Measurements from ENCODE around the gene NFATC2. TPM values are rescaled to one million over a fixed set of nuclear protein-coding genes. Genes with fewer than 3 reads are reported as not detected.

Gene NFATC2
- total and polyA plus RNA-seq, 7 donors, result 1.4 to 16.9 (median 5.0) TPM

GRCh38 chr20:51496964-51497363 lies 45.6 kb downstream of the NFATC2 start:
- Histone ChIP-seq H3K4me3 (no peak overlapping the region), H3K27me3 (no peaks in the 10 kb centered on the region), H3K36me3 (no peaks in the 10 kb centered on the region), H3K27ac (no peak overlapping the region), H3K4me1 (peaks cover 0 to 9% (median 4%) of the 10 kb centered on the region in 4 donors), H3K9me3 (no peaks in the 10 kb centered on the region)
- 88 to 90% methylated on average over 7 of the region's 7 CpGs for WGBS, 2 donors
- TF ChIP-seq POLR2A (IDR thresholded peaks at IDR 0.05) (no peak), EP300 (IDR thresholded peaks at IDR 0.05) (no peak), CTCF (IDR thresholded peaks at IDR 0.05) (no peak), POLR2AphosphoS5 (IDR thresholded peaks at IDR 0.05) (no peak)
- DNase-seq, result no peak
- intact Hi-C loops (cut with DNase I), result no loop called here

GRCh38 chr20:51495921-51496545 lies 46.5 kb downstream of the NFATC2 start:
- intact Hi-C loops (cut with DNase I), result no loop called here
- WGBS, 2 donors, result 75 to 87% methylated on average over 7 of the region's 7 CpGs
- peaks cover 0 to 9% (median 4%) of the 10 kb centered on the region in 4 donors for H3K4me1 ChIP-seq

GRCh38 chr20:51495291-51495690 lies 47.2 kb downstream of the NFATC2 start:
- Histone ChIP-seq H3K27me3 (no peaks in the 10 kb centered on the region), H3K9me3 (no peaks in the 10 kb centered on the region), H3K4me1 (peaks cover 0 to 9% (median 4%) of the 10 kb centered on the region in 4 donors), H3K4me3 (no peak overlapping the region), H3K27ac (no peak overlapping the region), H3K36me3 (no peaks in the 10 kb centered on the region)
- no peak for DNase-seq
- no peak for TF ChIP-seq CTCF (IDR thresholded peaks at IDR 0.05)
- intact Hi-C loops (cut with DNase I), result no loop called here
- 81 to 87% methylated on average over 4 of the region's 4 CpGs for WGBS, 2 donors

More at GRCh38 chr20:51495921-51496545, 46.5 kb downstream of the NFATC2 start:
- TF ChIP-seq CTCF (IDR thresholded peaks at IDR 0.05) (no peak), POLR2A (IDR thresholded peaks at IDR 0.05) (no peak), POLR2AphosphoS5 (IDR thresholded peaks at IDR 0.05) (no peak), EP300 (IDR thresholded peaks at IDR 0.05) (no peak)
- no peak for DNase-seq
- H3K36me3 ChIP-seq, result no peaks in the 10 kb centered on the region
- H3K9me3 ChIP-seq, result no peaks in the 10 kb centered on the region
- no peak overlapping the region for H3K4me3 ChIP-seq
- H3K27ac ChIP-seq, result no peak overlapping the region
- H3K27me3 ChIP-seq, result no peaks in the 10 kb centered on the region

GRCh38 chr20:51494241-51495110 lies 48.0 kb downstream of the NFATC2 start:
- Histone ChIP-seq H3K4me1 (peaks cover 0 to 9% (median 4%) of the 10 kb centered on the region in 4 donors), H3K9me3 (no peaks in the 10 kb centered on the region), H3K4me3 (no peak overlapping the region), H3K27me3 (no peaks in the 10 kb centered on the region), H3K27ac (no peak overlapping the region), H3K36me3 (no peaks in the 10 kb centered on the region)
- no peak for DNase-seq
- 63 to 88% methylated on average over 16 of the region's 16 CpGs for WGBS, 2 donors
- intact Hi-C loops (cut with DNase I), result no loop called here
- TF ChIP-seq EP300 (IDR thresholded peaks at IDR 0.05), result no peak
- TF ChIP-seq POLR2A (IDR thresholded peaks at IDR 0.05), result no peak
- TF ChIP-seq POLR2AphosphoS5 (IDR thresholded peaks at IDR 0.05), result no peak
- TF ChIP-seq CTCF (IDR thresholded peaks at IDR 0.05), result no peak
